Nephron progenitor cell (in vitro differentiated cells): ENCODE measurements around the gene MKS1.

Source experiments
- DNase-seq: peaks from one replicate; pipeline ENCODE4 v3.0.0; 2021
- H3K27ac Mint-ChIP-seq: 2 replicates; pipeline ENCODE4 v1.8.0; 2021; ENCODE audit warnings: mild to moderate bottlenecking, moderate library complexity, mixed read lengths
- H3K27me3 Mint-ChIP-seq: 2 replicates; pipeline ENCODE4 v1.8.0; 2021; ENCODE audit warnings: mild to moderate bottlenecking, low read depth, mixed read lengths; ENCODE audit not compliant: poor library complexity
- H3K36me3 Mint-ChIP-seq: 2 replicates; pipeline ENCODE4 v1.8.0; 2021; ENCODE audit warnings: low read depth, mixed read lengths
- H3K4me1 Mint-ChIP-seq: 2 replicates; pipeline ENCODE4 v1.8.0; 2021; ENCODE audit warnings: mixed read lengths
- H3K4me3 Mint-ChIP-seq: 2 replicates; pipeline ENCODE4 v1.8.0; 2021; ENCODE audit warnings: mild to moderate bottlenecking, moderate library complexity, mixed read lengths
- H3K9me3 Mint-ChIP-seq: 2 replicates; pipeline ENCODE4 v1.8.0; 2021; ENCODE audit warnings: mild to moderate bottlenecking, moderate library complexity, mixed read lengths
- TF ChIP-seq, protein P1 (sequence below): fragments of 200-600 bp; sonication (generic); IDR thresholded peaks from 2 replicates; pipeline ENCODE4 v1.5.0; 2021; ENCODE audit warnings: antibody characterized with exemption

MKS1 gene

DNA sequence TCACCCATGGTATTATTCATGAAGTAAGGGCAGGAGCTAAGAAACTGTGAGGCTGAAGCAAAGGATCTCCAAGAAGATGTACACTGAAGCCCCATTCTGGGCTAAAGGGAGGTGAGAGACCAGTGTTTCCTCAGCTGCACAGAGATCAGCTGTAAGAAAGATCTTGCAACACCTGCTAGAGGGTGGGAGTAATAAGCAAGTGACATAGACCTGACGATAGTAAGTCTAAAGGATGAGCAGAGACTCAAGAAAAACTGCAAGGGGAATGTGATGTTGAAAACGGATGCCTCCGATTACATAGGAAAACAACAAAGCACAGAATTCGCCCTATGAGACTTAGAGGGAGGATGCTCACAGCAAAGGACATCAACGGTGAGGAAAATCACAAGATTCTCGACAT is 52.4 kb downstream of the MKS1 start, which contains the start of gene OR4D2:
Gene OR4D2 (plus strand): TSS at position 301 of the 400 bp plus-strand sequence. CDS start 2,674 bp downstream, outside the sequence.
- Mint-ChIP-seq H3K36me3 (no peaks in the 10 kb centered on the region), H3K9me3 (peaks cover 4% of the 10 kb centered on the region), H3K27me3 (peaks cover 95% of the 10 kb centered on the region), H3K4me3 (no peak within 1 kb of the TSS), H3K4me1 (no peaks in the 10 kb centered on the region), H3K27ac (no peak within 1 kb of the TSS)
- TF ChIP-seq, protein P1, sequence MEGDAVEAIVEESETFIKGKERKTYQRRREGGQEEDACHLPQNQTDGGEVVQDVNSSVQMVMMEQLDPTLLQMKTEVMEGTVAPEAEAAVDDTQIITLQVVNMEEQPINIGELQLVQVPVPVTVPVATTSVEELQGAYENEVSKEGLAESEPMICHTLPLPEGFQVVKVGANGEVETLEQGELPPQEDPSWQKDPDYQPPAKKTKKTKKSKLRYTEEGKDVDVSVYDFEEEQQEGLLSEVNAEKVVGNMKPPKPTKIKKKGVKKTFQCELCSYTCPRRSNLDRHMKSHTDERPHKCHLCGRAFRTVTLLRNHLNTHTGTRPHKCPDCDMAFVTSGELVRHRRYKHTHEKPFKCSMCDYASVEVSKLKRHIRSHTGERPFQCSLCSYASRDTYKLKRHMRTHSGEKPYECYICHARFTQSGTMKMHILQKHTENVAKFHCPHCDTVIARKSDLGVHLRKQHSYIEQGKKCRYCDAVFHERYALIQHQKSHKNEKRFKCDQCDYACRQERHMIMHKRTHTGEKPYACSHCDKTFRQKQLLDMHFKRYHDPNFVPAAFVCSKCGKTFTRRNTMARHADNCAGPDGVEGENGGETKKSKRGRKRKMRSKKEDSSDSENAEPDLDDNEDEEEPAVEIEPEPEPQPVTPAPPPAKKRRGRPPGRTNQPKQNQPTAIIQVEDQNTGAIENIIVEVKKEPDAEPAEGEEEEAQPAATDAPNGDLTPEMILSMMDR: no peak
- no peak for DNase-seq

DNA sequence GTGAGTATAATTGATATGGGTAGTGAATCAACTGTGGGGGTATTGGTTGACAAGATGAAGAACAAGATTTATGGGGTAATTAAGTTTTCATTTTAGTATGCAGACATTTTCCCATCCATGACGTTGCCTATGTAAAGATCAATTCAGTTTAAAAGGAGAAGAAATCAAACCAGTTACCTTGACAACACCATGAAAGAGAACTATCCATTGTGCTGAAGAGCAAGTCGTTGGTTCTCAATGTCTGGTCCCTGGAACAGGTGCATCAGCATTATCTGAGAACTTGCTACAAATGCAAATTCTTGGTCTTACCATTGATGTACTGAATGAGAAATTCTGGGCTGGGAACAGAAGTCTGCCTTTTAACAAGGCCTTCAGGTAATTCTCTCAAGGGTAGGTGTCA is 53.1 kb downstream of the MKS1 start:
- peaks cover 95% of the 10 kb centered on the region for H3K27me3 Mint-ChIP-seq
- H3K4me1 Mint-ChIP-seq: no peaks in the 10 kb centered on the region
- TF ChIP-seq, protein P1: no peak
- H3K9me3 Mint-ChIP-seq: peaks cover 4% of the 10 kb centered on the region
- no peak overlapping the region for H3K27ac Mint-ChIP-seq
- no peak for DNase-seq
- H3K4me3 Mint-ChIP-seq: no peak overlapping the region
- no peaks in the 10 kb centered on the region for H3K36me3 Mint-ChIP-seq

DNA sequence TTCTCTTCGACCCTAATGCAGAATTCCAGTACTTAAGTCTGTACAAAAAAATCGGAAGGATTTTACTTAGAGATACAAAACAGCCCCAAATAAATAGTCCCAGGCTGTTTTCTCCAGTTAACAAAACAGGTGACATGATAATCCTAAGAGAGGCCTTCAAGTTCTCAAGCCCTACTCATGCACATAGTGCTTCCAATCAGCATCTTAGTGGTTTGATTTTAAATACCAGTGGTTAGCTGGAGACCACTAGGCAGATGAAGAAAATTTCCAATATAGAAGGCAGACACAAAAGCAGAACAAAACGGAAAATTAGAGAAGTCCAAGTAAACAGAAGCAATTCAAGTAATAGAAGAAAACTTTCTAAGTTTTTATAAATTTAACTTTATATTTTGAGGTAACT is 57.5 kb downstream of the MKS1 start:
- H3K27ac Mint-ChIP-seq: no peak overlapping the region
- H3K4me3 Mint-ChIP-seq: no peak overlapping the region
- peaks cover 7% of the 10 kb centered on the region for H3K4me1 Mint-ChIP-seq
- TF ChIP-seq, protein P1: no peak
- peaks cover 97% of the 10 kb centered on the region for H3K27me3 Mint-ChIP-seq
- DNase-seq: no peak
- peaks cover 5% of the 10 kb centered on the region for H3K9me3 Mint-ChIP-seq
- no peaks in the 10 kb centered on the region for H3K36me3 Mint-ChIP-seq

DNA sequence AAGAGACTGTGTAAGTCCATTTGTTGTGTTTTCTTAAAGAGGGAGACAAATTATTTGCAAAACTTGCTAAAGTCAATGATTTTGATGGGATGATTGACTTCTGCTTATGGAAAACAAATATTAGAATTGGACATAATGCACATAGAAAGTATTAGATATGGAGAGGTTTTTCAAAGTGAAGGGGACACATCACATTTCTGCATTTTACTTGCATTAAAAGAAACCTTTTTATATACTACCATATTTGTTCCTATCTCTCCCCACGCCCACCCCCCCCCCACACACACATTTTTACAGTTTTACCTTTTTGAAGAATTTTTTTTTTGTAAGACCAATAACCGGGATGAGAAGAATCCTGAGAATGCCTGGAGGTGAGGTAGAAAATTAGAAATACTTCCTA is 60.9 kb downstream of the MKS1 start:
- H3K4me1 Mint-ChIP-seq: peaks cover 7% of the 10 kb centered on the region
- no peaks in the 10 kb centered on the region for H3K36me3 Mint-ChIP-seq
- no peak for DNase-seq
- peaks cover 98% of the 10 kb centered on the region for H3K27me3 Mint-ChIP-seq
- TF ChIP-seq, protein P1: no peak
- H3K27ac Mint-ChIP-seq: no peak overlapping the region
- peaks cover 12% of the 10 kb centered on the region for H3K9me3 Mint-ChIP-seq
- H3K4me3 Mint-ChIP-seq: no peak overlapping the region

DNA sequence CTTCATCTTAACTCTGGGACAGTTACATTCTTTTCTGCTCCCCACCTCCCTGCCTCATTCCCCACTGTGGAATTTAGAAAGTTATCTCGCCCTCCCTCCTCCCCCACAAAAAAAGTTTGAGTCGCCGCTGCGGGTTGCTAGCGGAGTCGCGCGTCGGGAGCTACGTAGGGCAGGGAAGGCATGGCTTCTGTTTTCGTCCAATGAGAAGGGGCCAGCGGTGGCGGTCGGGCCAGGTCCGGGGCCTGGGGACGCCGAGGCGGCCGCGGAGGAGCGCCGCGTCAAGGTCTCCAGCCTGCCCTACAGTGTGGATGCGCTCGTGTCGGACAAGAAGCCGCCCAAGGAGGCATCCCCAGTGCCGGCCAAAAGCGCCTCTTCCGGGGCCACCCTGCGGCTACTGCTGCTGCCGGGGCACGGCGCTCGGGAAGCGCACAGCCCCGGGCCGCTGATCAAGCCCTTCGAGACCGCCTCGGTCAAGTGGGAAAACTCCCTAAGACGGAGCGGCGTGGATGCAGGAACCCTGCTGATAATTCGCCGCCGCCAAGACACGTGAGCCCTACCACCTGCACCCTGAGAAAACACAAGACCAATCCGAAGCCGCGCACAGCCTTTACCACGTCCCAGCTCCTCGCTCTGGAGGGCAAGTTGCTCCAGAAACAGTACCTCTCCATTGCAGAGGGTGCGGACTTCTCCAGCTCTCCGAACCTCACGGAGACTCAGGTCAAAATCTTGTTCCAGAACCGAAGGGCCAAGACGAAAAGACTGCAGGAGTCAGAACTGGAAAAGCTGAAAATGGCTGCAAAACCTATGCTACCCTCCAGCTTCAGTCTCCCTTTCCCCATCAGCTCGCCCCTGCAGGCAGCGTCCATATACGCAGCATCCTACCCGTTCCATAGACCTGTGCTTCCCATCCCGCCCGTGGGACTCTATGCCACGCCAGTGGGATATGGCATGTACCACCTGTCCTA is 61.9 kb downstream of the MKS1 start:
- Mint-ChIP-seq H3K9me3 (peaks cover 12% of the 10 kb centered on the region), H3K4me1 (peaks cover 7% of the 10 kb centered on the region), H3K4me3 (peak overlapping the region; percentile 85), H3K27ac (no peak overlapping the region), H3K27me3 (peaks cover 98% of the 10 kb centered on the region), H3K36me3 (no peaks in the 10 kb centered on the region)
- TF ChIP-seq, protein P1: no peak
- DNase-seq: peak; percentile 62
